ENCODE measurements around the gene NT5C2.
"Not testable (repeated sequence)": the region's sequence is repeated elsewhere in the genome, so short reads cannot be mapped to it uniquely, and the experiment has no call there.

The NT5C2 gene

GRCh38 chr10:103082683-103083082 is 110.4 kb downstream of the NT5C2 start:
- no peak for DNase-seq

GRCh38 chr10:103080891-103081581 is 112.0 kb downstream of the NT5C2 start:
- no peak for DNase-seq

DNA sequence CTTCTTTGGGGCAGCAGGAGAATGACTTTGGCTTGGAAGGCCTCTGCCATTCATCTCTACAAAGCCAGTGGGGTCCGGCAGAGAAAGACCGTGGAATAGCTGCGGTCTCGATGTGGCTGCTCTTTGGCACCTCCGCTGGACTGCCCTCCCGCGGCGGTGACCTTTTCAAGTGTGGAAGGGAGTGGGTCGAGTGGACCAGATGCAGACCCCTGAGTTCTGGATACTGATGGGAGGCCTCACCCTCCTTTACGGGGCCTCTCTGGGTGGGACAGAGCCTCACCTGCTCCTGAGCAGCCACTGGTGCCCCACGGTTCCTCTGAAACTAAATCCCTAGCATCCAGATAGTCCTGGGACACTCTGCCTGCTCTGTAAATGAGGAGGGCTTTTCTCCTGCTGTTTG is 113.1 kb downstream of the NT5C2 start:
- DNase-seq: no peak

- DNase-seq: no peak
These were observed 114.0 kb downstream of the NT5C2 start for GRCh38 chr10:103079100-103079499.

- DNase-seq: no peak
These were observed 114.4 kb downstream of the NT5C2 start for GRCh38 chr10:103078676-103079075.

DNA sequence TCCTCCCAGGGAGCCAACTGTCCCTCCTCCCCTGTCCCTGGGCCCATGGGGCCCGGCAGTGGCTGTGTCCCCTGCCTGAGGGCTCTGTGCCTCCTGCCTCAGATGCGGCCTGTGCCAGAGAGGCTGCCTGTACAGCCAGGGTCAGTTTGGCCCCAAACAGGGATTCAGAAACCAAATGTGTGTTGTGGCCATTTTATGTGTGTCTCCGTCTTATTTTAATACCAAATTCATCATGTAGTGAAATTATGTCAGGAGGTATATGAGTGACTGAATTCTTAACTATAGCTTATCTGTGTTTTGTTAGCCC is 114.8 kb downstream of the NT5C2 start:
- DNase-seq: no peak

DNA sequence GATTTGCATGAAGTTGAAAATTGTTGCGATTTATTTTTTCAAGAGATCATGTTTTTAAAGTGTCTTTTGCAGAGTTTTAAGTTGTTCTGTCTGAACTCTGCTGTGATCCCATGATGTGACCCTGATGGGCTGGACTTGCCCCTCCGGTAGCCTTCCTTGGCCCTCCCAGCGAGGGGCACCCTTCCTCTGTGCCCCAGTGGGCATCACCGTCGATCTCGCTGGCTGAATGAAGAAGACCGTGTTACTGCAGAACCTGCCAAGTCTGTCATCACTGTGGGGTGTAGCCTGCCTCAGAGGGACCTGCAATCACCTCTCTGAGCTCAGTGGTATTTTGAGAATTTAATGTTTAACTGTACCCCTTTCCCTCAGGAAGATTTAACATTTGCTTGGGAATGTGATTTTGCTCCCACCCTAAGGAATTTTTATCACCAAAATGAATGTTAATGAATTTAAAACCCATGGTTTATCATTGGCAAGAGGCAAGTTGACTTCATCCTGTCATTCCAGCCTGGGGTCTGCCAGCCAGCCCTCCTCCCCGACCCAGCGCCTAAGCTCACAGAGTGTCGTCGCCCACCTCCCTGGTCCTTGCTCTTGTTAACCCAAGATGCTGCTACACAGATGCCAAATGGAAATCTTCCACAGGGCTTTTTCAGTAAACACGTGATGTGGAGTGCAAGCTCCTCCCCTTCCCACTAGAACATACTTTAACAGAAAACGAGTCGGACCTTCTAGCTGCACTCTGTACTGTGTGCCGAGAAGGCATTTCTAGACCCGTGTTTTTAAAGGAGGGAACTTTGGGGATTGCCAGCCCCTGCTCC is 115.4 kb downstream of the NT5C2 start:
- DNase-seq: no peak

GRCh38 chr10:103077020-103077419 is 116.1 kb downstream of the NT5C2 start:
- DNase-seq: no peak

DNA sequence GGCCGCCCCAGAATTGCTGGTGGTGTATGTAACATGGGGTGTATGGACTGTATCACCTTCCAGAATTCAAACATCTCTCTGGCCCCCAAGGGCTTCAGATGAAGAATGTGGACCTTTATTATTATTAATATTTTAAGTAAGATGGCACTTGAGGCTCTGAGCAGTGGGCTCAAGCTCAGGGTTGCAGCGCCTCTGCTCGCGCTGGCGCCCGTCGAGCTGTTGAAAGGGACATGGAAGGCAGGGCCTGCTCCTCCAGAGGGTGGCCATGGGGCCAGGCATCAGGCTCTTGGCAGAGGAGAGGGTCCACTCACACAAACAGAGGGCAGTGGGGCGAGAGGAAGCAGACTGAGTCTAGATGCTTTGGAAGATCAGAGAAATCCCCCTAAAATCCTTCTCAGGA is 120.2 kb downstream of the NT5C2 start:
- DNase-seq: no peak

DNA sequence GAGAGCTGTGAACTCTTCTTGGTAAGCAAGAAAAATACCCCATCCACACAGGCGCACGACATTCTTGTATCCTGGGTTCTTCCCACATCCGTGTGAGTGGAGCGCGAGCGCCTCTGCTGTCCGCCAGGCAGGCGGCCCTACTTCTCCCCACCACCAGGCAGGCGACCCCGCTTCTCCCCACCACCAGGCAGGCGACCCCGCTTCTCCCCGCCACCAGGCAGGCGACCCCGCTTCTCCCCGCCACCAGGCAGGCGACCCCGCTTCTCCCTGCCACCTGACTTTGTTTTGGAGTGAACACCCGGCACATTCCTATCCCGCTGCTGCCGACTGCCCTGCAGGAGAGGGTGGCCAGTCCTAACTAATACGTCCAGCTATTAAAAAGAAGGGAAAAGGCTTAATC is 120.8 kb downstream of the NT5C2 start:
- DNase-seq: no peak

DNA sequence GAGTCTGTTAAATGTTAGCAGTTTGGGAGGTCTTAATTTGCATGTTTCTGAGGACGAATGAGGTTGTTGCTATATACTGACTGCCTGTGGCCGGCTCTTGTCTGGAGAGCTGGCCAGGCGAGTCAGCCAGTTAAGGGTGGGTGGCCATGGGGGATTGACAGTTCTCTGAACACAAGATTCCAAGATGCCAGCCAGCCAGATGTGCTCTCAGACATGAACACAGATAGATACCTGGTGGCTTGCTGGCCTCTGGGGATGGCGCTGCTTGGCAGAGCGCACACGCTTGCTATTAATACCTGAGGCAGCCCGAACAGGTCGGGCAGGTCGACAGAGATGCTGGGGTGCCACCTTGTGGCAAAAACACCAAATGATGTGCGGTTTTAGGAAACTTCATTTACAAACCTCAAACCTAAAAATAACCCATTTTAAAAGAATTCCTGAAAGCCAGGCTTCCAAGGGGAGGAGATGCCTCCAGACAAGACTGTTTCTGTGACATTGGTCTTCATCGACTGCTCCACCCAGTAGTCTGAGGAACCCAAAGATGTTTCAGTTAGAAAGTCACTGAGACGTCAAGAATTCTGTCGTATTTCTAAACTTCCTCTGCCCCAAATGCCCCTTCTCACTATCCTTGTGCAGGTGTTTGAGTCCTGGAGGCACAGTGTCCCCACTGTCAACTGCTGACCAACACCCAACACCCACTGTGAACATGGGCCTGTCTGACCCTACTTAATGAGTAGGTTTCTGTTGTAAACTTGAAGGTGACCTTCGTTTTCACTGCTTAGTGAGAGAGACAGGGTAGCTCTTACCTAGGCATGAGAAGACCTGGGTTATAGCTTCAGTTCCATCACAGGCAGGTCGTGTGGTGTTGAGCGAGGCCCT is 123.4 kb downstream of the NT5C2 start:
- peak; percentile 10 for DNase-seq

- DNase-seq: no peak
These were observed 125.1 kb downstream of the NT5C2 start for GRCh38 chr10:103067956-103068355.

- DNase-seq: no peak
These were observed 125.6 kb downstream of the NT5C2 start for GRCh38 chr10:103067484-103067883.

DNA sequence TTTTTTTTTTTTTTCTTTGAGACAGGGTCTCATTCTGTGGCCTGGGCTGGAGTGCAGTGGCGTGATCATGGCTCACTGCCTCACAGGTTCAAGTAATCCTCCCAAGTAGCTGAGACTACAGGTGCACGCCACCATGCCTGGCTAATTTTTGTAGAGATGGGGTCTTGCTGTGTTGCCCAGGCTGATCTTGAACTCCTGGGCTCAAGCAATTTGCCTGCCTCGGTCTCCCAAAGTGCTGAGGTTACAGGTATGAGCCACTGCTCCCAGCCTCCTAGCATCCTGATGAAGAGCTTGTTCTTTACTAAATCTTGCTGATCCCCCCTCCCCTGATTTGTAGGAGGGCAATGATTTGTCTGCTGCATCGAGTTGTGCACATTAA is 126.0 kb downstream of the NT5C2 start:
- not testable (repeated sequence) for DNase-seq

DNA sequence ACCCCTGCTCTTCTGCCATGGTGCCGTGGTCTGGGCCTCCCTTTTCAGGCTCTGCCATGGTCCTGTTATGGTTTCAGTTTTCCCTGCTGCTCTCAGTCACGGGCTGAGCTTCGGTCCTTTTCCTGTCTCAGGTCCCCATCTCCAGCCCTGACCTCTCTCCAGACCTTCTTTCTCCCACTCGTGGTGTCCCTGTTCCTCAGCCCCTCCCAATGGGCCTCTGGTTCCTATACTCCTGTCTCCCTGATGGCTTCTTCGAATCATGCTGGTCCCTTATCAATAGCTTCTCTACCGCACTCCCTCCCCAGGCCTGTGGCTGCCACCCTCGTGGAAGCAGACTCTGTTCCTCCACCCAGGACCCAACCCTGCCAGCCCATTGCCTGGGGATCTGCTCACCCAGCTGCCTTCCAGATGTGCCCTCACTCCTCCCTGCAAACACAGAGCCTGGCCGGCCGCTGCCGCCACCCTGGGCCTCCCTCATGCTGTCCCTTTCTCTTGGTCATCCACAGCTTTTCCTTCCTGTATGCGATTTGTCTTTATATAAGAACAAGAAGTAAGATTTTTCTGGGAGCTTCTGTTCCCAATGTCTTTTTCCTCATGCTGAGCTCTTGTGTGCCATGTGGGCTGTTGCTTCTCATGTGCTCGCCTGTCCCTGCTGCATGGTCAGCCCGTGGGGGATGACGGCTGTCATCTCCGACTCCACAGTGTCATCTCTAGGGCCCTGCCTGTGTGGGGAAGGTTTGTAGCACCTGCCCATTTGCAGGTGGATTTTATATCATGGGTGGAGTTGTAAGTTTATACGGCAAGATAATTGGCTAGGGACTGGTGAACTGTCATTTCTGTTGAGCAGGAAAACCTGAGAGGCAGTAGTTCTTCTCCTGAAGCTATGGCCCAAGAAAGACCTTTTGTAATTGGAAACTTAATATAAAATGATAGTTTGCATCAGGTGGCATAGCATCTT is 126.7 kb downstream of the NT5C2 start:
- no peak for DNase-seq

GRCh38 chr10:103064956-103065355 is 128.1 kb downstream of the NT5C2 start:
- no peak for DNase-seq

- DNase-seq: no peak
These were observed 130.1 kb downstream of the NT5C2 start for GRCh38 chr10:103062854-103063590.

DNA sequence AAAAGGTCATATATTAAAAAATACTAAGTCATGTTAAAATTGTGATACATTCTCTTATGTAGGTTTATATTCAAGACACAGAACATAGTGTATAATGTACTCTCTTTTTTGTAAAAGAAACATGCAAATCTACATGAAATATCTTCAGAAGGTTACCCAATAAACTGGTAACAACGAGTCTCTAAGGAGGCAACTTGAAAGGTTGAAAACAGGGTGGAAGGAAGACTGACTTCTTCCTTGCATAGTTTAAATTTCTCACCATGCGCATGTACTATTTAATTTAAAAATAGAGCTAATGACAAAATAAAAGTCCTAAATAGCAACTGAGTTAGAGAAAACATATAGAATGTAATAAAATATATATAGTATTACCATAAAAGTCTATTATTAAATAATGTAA is 132.5 kb downstream of the NT5C2 start:
- DNase-seq: no peak

DNA sequence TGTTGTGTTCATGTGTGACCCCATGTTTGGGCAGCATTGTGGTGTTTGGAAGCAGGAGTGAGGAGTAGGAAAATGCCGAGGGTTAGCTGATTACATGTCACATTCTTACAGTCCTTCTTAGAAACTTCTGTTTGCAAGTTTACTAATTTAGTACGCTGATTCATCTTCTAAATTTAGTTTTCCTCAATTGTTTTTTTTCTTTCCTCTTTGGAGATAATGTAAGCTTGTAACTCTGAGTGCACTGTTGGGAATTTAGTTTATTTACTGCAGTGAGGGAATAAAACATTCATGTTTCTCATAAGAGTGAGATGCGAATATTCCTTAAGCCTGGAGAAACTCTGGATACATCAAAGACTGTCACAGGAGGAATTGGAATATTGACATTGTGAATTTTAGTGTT is 135.0 kb downstream of the NT5C2 start:
- no peak for DNase-seq

- no peak for DNase-seq
These were observed 138.0 kb downstream of the NT5C2 start for GRCh38 chr10:103055105-103055504.

GRCh38 chr10:103054621-103055020 is 138.5 kb downstream of the NT5C2 start:
- DNase-seq: no peak
